WERI-Rb-1 (cell line): Measurements from ENCODE around the gene TAP1.
A peak's percentile ranks its signal among the peaks of the same experiment; 100 is the strongest.

ENCODE experiments used
- DNase-seq: peaks from one replicate; pipeline ENCODE4 v3.0.0-alpha.2; 2020
- H3K27ac ChIP-seq: fragments of 250-450 bp; sonication (Bioruptor Pico); 2 replicates; pipeline ENCODE4 v1.5.1; 2020; ENCODE audit warnings: mild to moderate bottlenecking, moderate library complexity
- H3K27me3 ChIP-seq: fragments of 250-450 bp; sonication (Bioruptor Pico); 2 replicates; pipeline ENCODE4 v1.5.1; 2021; ENCODE audit warnings: mild to moderate bottlenecking, low read depth, moderate library complexity; ENCODE audit not compliant: insufficient read depth, severe bottlenecking
- H3K36me3 ChIP-seq: fragments of 250-450 bp; sonication (Bioruptor Pico); 2 replicates; pipeline ENCODE4 v1.5.1; 2020; ENCODE audit warnings: mild to moderate bottlenecking, moderate library complexity
- H3K4me3 ChIP-seq: 2 replicates; pipeline ENCODE4 v1.5.1; 2011; ENCODE audit warnings: low read depth, mild to moderate bottlenecking, control low read depth, low read length
- H3K9me3 ChIP-seq: fragments of 250-450 bp; sonication (Bioruptor Pico); 2 replicates; pipeline ENCODE4 v1.5.1; 2021; ENCODE audit warnings: mild to moderate bottlenecking, moderate library complexity; ENCODE audit not compliant: severe bottlenecking
- CTCF ChIP-seq: IDR thresholded peaks from 2 replicates; pipeline ENCODE4 v1.5.1; 2011; ENCODE audit warnings: low read depth, mild to moderate bottlenecking, control low read depth, inconsistent platforms, low read length

Gene TAP1

DNA sequence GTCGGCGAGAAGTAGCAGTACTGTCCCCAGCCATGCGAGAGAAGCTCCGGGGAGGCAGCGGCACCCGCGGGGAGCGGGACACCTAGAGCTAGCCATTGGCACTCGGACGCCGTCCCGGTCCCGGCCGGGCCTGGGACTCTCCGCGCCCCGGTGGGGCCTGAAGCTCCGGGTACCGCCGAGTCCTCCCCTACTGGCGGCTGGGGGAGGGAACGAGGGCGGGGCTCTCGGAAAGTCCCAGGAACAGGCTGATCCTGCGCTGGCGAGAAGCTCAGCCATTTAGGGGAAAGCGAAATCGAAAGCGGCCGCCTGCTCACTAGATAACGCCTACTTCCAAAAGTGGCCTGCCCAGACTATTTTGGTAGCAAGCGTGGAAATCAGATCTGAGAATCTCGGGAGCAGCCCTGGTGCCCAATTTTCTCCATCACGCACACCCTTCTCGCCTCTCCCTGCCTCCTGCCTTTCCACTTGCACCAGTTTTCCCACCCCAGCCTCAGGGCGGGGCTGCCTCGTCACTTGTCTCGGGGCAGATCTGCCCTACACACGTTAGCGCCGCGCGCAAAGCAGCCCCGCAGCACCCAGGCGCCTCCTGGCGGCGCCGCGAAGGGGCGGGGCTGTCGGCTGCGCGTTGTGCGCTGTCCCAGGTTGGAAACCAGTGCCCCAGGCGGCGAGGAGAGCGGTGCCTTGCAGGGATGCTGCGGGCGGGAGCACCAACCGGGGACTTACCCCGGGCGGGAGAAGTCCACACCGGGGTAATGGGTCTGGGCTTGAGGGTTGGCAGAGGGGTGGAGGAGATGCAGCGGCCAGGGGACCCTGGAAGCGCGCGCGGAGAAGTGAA is at the start of gene TAP1, which contains the start of gene PSMB9:
Gene TAP1, minus strand, starts transcription at position 164 of the 835 bp plus-strand sequence. Its CDS starts 68 bp downstream, at position 96.
Gene PSMB9, plus strand, starts transcription at position 652 of the 835 bp plus-strand sequence. Its CDS starts 38 bp downstream, at position 690.
- Histone ChIP-seq H3K27me3 (peaks cover 52% of the 10 kb centered on the region), H3K9me3 (no peaks in the 10 kb centered on the region), H3K4me3 (peak within 1 kb of the TSS; percentile 75), H3K27ac (no peak within 1 kb of the TSS; the same call in 1 of the 2 replicates), H3K36me3 (no peaks in the 10 kb centered on the region)
- DNase-seq = peak; percentile 98
- TF ChIP-seq CTCF = peak; percentile 98

DNA sequence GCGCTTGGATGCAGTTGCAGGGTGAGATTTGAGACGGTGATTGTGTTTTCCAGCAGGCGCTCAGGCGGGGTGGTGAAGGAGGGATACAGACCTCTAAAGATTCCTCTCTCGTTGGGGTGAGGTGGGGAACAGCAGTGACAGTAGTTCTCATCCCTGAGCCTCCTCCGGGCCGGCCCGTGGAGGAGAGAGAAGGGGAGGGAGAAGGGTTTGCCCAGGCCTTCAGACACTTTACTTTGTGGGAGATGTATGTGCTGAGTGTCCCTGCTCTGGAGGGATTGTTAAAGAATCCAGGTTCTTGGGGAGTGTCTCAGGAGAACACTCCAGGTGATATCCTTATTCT is 41.5 kb upstream of the TAP1 start:
- no peak for DNase-seq
- Histone ChIP-seq H3K9me3 (no peaks in the 10 kb centered on the region), H3K27me3 (no peaks in the 10 kb centered on the region), H3K36me3 (peaks cover 44% of the 10 kb centered on the region), H3K4me3 (peak overlapping the region; percentile 87), H3K27ac (peak overlapping the region; percentile 96)
- no peak for TF ChIP-seq CTCF

DNA sequence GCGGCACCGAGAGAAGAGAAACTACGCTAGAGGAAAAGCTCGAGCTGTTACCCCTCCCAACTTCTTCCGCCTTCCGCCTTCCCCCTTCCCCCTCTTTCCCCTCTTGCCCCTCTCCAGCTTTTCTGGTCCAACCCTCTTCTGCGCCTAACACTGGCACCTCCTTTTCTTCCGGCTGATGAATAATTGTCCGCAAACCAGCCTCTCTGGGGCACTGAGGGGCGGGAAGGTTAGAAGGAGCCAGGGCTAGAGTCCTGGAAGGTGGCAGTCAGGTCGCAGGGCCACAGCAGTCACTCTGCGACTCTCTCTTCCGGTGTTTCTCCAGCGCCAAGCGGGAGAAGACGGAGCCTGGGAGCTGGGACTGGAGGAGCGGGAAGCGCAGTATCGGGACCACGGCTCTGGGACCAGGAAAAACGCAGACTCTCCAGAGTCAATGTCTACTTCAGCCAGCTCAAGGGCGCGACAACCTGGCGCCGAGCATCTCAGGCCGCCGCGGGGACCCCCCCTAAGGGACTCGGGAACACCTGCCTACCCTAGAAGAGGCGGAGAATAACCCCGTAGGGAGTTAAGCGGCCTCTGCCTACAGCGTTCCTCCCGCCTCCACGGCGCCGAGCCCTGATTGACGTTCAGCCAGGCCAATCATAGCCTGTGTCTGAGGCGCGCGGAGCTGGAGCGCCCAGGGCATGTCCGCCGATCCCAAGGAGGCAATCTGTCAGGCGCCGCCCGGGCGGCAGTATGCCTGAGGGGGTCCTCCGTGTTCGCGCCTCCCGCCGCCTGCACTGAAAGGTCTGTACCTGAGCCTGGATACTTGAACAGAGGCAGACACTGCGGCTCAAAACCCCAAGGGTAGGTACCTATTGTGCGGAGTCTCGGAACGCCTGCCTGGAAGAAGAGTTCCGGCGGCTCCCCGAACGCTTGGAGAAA is 40.8 kb upstream of the TAP1 start:
- no peaks in the 10 kb centered on the region for H3K9me3 ChIP-seq
- DNase-seq = peak; percentile 99
- H3K27me3 ChIP-seq = no peaks in the 10 kb centered on the region
- peak overlapping the region; percentile 96 for H3K27ac ChIP-seq
- no peak for TF ChIP-seq CTCF
- peaks cover 38% of the 10 kb centered on the region for H3K36me3 ChIP-seq
- H3K4me3 ChIP-seq = peak overlapping the region; percentile 87

DNA sequence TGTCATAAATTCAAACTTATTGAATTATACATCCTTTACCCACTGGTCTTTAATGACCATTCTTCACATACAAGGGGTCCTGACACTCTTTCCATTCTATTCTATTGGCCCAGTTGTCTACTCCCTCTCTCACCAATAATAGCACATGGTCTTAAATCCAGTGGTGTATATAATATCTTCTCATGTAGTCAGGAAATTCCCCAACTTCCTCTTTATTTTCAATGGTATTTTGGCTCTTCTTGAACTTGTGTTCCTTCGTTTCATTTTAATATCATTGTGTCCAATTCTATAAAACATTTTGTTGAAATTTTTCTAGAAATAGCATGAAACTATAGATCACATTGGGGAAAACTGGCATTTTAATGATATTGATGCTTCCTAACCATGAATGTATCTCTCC is 37.3 kb upstream of the TAP1 start:
- Histone ChIP-seq H3K36me3 (peaks cover 9% of the 10 kb centered on the region), H3K27ac (no peak overlapping the region), H3K9me3 (no peaks in the 10 kb centered on the region), H3K4me3 (no peak overlapping the region), H3K27me3 (no peaks in the 10 kb centered on the region)
- no peak for DNase-seq
- TF ChIP-seq CTCF = no peak

DNA sequence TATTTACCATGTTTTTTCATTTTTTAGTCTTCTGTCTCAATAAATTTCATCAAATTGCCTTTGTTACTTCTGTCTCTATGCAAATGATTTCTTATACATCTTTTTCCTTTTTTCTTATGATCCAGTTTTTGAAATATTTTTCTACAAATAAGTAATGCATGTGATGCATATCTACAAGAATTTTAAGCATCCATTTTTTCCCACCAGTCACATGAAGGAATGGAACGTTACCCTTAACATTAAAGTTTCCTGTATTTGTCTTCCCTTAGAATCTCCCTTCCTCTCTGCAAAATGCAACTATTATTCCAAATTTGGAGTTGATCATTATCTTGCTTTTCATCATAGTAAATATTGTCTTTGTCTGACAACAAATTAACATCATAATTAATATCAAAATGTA is 36.0 kb upstream of the TAP1 start:
- no peaks in the 10 kb centered on the region for H3K9me3 ChIP-seq
- H3K4me3 ChIP-seq = no peak overlapping the region
- H3K36me3 ChIP-seq = no peaks in the 10 kb centered on the region
- no peaks in the 10 kb centered on the region for H3K27me3 ChIP-seq
- TF ChIP-seq CTCF = no peak
- no peak overlapping the region for H3K27ac ChIP-seq
- DNase-seq = no peak
